ENCODE data around the gene IGF1R.
A peak's percentile ranks its signal among the peaks of the same experiment; 100 is the strongest.

IGF1R gene

DNA sequence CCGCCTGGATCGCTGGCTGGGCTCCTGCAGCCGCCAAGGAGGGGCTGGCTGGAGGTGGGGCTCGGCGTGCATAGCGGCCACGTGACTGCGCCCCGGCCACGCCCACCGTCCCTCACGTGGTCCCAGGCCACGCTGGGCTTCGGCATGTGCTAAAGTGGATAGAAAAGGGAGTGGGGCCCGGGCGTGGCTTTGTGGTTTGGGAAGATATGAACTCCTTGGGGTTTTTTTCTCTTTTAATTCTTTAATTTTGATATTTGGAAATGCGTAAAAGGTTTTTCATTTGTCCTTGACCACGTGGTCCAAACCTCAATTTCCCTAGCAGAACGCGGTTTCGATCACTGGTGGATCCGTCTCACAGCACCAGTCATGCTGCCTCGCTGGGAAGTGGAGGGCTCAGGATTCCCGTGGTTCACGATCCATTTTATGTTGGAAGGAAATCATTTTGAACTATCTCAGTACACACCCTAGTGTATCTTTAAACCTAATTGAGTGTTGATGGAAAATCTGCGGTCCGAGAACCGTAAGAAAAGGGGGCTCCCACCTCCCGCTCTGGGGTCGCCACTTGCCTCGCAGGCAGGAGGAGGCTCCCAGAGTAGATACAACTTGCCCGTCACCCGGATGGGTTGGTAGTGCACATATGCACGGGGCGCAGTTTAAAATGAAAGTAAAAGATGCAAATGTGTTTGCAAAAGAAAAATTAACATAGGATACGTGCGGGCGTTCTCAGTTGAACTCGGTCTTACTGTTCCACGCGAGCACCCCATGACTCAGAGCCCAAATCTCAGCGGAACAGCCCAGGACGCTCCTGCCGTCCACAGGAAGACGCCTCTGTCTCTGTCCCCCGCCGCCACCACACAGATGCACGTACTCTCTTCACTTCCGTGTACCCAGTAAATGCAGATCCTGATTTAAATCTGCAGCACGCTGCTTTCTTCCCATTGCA lies 217.3 kb downstream of the IGF1R start:
- peak; percentile 87 for DNase-seq

- DNase-seq = peak; percentile 87
Measured at GRCh38 chr15:98866511-98866910, 218.2 kb downstream of the IGF1R start.

GRCh38 chr15:98868564-98868963 lies 220.2 kb downstream of the IGF1R start:
- DNase-seq = no peak

DNA sequence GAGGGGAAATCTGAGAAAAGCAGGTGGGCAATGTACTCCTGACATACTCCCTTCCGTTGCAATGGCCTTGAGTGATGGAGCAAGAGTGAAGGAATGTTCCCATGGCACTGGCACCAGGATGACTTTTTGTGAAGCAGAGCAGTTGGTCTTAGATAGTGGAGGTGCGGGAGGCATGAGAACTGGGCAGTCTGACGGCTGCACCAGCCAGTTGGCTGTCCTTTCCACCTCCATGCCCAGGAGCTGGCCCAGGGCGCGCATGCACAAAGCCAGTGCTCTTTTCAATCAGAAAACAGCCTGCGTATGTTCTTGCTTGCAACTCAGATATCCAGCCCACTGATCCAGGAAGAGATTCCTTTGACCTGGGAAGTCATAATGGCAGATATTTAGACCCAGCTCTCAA lies 222.4 kb downstream of the IGF1R start:
- DNase-seq = no peak

DNA sequence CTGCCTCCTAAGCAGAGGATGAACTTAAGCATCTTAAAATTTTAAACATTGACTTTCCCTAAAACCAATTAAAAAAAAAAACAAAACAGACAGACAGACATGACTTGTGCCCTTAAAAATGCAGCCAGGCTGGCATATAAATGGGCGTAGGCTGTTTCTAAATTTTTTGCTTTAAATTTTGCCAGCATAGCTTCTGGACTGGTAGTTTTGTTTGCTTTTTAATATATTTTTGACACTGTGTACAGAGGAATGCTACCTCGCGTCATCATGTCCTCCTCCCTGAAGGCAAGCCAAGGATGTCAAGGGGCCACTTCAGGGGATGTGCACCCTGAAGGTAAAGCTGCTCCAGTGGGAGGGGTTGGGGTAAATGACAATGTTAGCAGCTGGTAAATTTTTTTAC lies 224.4 kb downstream of the IGF1R start:
- DNase-seq = no peak

- DNase-seq = peak; percentile 89
Measured at GRCh38 chr15:98873441-98874218, 225.3 kb downstream of the IGF1R start.

DNA sequence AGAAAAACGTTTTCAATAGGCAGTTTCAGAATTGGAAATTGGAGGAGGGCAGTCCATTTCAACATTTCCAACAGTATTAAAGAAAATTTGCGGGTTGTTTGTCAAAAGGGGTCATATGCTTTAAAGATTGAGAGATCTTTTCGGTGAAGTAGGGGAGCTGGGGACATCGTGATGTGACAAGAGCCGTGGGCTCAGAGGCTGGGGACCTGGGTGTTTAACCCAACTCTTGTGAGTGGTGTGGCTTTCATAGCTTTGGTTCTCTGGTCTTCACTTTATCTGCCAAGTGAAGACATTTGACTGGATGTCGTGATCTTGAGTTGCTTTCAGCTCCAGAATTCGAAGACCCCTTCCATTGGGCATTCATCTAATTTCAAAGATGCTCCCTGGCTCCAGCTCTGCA lies 226.0 kb downstream of the IGF1R start:
- no peak for DNase-seq

GRCh38 chr15:98874773-98875172 lies 226.4 kb downstream of the IGF1R start:
- DNase-seq = no peak

DNA sequence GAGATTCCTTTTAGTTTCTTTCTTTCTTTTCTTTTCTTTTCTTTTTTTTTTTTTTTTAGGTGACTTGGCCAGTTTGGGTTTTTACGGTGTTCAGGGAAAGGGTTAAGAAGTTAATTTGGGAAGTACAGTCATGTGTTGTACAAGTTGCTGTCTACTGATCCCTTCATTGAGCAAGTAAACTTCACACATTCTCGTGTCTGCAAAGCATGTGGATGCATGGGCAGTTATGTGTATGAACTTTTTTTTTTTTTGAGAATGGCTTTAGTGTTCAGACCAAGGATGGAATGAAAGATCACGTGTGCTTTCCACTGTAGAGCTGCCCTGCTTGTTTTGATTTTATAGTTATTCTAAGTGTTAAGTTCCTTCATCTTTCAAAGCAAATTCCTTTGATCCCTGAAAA lies 227.0 kb downstream of the IGF1R start:
- DNase-seq = peak; percentile 49

DNA sequence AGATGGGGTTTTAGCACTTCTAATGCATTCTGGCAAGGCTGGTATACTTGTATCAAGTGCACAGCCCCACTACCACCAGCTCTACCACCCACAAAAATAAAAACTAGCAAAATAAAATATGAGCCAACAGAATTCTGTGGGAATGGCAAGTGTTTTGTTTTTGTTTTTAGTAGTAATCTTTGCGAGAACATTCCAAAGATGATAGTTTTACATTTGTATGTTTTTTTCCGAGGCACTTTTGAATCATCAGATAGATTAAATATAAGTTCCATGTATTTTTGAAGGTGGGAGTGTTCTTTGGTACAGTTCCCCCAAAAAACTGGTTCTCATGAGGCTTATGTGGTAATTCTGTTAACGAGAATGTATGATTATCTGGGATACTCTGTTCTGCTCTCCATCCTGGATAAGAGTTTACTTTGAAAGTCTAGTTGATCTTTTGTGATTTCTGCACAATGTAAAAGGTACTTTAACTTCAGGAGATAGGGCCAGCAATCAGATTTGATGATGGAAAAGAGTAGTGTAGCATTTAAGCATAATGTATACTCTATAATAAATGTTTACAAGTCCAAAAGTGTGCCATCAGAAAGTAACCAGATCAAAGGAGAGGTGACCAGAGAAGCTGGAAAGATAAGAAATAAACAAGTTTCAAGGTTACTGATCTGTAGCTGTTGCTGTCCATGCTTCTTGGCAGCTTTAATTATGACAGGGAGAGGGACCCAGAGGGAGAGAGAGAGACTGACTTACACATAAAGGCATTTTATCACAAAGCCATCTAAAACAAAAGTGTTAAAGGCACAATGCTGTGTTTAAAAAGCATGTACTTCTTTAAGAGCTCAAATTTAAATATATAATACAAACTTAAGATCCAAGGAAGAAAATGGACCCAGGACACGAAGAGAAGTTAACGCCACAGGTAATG lies 228.4 kb downstream of the IGF1R start:
- peak; percentile 38 for DNase-seq

- DNase-seq = peak; percentile 77
Measured at GRCh38 chr15:98878172-98878571, 229.8 kb downstream of the IGF1R start.

DNA sequence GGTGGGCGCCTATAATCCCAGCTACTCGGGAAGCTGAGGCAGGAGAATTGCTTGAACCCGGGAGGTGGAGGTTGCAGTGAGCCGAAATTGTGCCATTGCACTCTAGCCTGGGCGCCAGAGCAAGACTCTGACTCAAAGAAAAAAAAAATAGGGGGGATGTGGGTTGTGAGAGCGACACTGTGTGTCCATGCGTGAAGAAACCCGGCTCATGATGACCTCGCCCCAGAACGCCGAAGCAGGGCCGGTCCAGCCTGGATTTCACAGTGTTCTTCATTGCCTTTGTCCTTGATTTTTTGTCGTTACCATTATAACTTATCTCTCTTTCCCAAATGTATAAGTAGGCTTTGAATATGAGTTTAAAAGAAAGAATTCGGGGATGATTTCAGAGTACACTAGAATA lies 230.5 kb downstream of the IGF1R start:
- DNase-seq = no peak

GRCh38 chr15:98881526-98882520 lies 233.5 kb downstream of the IGF1R start:
- DNase-seq = peak; percentile 78

GRCh38 chr15:98883478-98883877 lies 235.1 kb downstream of the IGF1R start:
- DNase-seq = no peak

- DNase-seq = no peak
Measured at GRCh38 chr15:98884894-98885293, 236.6 kb downstream of the IGF1R start.

- no peak for DNase-seq
Measured at GRCh38 chr15:98887976-98888375, 239.6 kb downstream of the IGF1R start.

DNA sequence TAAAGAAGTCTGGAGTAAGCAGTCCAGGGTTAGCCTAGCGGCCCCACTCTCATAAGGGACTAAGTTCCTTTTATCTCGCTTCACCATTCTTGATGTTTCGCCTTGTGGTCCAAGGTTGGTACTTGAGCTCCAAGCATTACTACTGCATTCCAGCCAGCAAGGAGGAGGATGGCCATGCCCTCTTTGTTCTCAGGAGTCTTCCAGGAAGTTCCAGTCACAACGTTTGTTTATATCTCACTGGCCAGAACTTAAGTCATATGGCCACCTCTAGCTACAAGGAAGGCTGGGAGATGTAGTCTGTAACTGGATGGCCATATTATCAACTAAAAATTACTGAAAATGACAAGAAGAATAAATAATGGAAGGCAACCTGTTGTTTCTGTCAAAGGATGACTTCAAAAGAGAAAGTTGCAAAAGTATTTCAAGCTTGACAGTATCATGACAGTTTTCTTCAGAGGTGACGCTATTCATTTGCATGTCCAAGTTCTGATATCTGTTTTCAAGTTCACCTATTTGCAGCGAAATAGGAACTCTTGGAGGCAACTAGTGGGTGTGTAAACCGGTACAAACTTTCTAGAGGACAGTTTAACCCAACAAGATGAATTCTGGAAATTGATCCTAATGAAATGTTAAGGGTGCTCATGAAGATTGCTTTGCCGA lies 240.6 kb downstream of the IGF1R start:
- DNase-seq = peak; percentile 48

- DNase-seq = peak; percentile 99
Measured at GRCh38 chr15:98889930-98890695, 241.8 kb downstream of the IGF1R start.

GRCh38 chr15:98891301-98891700 lies 243.0 kb downstream of the IGF1R start:
- DNase-seq = no peak

DNA sequence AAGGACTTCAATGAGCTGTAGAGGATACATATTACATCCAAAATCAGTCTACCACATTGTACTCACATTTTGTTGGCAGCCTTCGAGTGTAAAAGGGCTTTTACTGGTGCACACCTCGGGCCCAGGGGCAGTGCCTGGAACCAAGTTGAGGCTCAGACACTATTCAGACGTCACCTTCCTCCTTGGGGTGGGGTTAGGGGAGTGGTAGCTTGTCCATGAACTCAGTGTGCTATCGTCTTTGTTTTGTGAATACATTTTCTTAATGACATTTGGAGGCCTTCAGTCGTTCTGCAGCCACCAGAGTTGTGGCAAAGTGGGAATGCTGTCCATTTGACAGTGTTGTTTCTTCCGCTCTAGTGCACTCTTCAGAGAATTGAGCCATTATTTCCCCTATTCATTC lies 245.1 kb downstream of the IGF1R start:
- DNase-seq = no peak
